ENCODE data around the gene GXYLT1.

DNA sequence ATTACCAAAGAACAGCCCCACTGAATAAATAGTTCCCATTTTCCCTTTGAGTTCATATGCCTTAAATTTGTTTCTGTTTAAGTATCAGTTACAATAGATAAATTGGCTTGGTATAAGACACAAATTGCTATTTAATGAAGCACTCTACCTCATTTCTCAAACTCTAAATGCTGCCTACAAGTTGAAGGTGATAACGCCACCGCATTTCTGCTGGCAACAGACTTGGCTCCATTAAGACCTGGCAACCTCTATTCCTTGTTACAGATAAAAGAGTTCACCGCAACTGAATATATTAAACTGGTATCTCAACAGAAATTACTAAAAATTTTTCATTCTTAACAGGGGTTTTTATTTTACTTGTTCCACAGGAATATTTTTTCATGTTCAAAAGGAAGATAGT, 35.6 kb downstream of the GXYLT1 start:
- TF ChIP-seq, protein P1, sequence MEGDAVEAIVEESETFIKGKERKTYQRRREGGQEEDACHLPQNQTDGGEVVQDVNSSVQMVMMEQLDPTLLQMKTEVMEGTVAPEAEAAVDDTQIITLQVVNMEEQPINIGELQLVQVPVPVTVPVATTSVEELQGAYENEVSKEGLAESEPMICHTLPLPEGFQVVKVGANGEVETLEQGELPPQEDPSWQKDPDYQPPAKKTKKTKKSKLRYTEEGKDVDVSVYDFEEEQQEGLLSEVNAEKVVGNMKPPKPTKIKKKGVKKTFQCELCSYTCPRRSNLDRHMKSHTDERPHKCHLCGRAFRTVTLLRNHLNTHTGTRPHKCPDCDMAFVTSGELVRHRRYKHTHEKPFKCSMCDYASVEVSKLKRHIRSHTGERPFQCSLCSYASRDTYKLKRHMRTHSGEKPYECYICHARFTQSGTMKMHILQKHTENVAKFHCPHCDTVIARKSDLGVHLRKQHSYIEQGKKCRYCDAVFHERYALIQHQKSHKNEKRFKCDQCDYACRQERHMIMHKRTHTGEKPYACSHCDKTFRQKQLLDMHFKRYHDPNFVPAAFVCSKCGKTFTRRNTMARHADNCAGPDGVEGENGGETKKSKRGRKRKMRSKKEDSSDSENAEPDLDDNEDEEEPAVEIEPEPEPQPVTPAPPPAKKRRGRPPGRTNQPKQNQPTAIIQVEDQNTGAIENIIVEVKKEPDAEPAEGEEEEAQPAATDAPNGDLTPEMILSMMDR (conservative IDR thresholded peaks at IDR 0.05) = no peak
- TF ChIP-seq ZFX (IDR thresholded peaks at IDR 0.05) = no peak

Data from C4-2B (cell line).